HCT116 (cell line): ENCODE measurements around the gene USP7. TPM values are rescaled to one million over a fixed set of nuclear protein-coding genes. Genes with fewer than 3 reads are reported as not detected.

ENCODE experiments used
- ATAC-seq: fragments of 200-7000 bp; cut with Tn5 transposase; 2 replicates; pipeline ENCODE4 v1.9.1; 2020; ENCODE audit warnings: mild to moderate bottlenecking, moderate library complexity
- BruUV-seq: library from RNA; stranded (reverse); fragments of 400-500 nt; replicated peaks from 2 replicates; lab custom pipeline; 2021; lab: Mats Ljungman, UMichigan
- CTCF ChIA-PET: fragments of 300-600 bp; sonication (Branson Sonifier 250); formaldehyde crosslinking; loops from one replicate; lab custom pipeline; 2021; ENCODE audit warnings: antibody characterized with exemption; lab: Charles Lee
- POLR2A ChIA-PET: fragments of 300-600, 350-600 bp; sonication (Branson Sonifier 250); formaldehyde crosslinking; loops from one replicate; lab custom pipeline; 2021; ENCODE audit warnings: antibody characterized with exemption; lab: Charles Lee
- RAD21 ChIA-PET, 2 experiments: fragments of 300-600 bp; sonication (Branson Sonifier 250); formaldehyde crosslinking; loops; one replicate each; lab custom pipeline; 2023; ENCODE audit warnings: low total read pairs in 2 of 2; ENCODE audit not compliant: uncharacterized antibody in 2 of 2, unreplicated experiment in 2 of 2, low non-redundant PET in 1 of 2; lab: Charles Lee
- DNase-seq: peaks from one replicate; pipeline ENCODE4 v3.0.0-alpha.2; 2010; ENCODE audit warnings: low read depth, low spot score
- H2AFZ ChIP-seq: fragments of 200-600 bp; shearing (Covaris generic), sonication (generic); 2 replicates; pipeline ENCODE4 v1.6.1; 2017; ENCODE audit warnings: low read depth, mixed run types, mixed read lengths, antibody characterized with exemption, low read length; ENCODE audit not compliant: poor library complexity, severe bottlenecking
- H3K27ac ChIP-seq: 2 replicates; pipeline ENCODE4 v1.5.1; 2012; ENCODE audit warnings: low read depth, low read length
- H3K27me3 ChIP-seq: fragments of 200-600 bp; sonication (generic); 2 replicates; pipeline ENCODE4 v1.6.1; 2016; ENCODE audit warnings: mixed run types, low read length, mixed read lengths; ENCODE audit not compliant: insufficient read depth
- H3K36me3 ChIP-seq, 2 experiments: fragments of 200-500 bp in 1 of 2; fragments of 200-600 bp in 1 of 2; sonication (Bioruptor generic) in 1 of 2; sonication (generic) in 1 of 2; 2 replicates each; pipeline versions ENCODE4 v1.5.1 to v1.6.1; 2014 to 2016; ENCODE audit warnings: low read length in 2 of 2, inconsistent platforms in 1 of 2, mixed read lengths in 1 of 2, mixed run types in 1 of 2; ENCODE audit not compliant: insufficient read depth in 2 of 2, control insufficient read depth in 1 of 2
- H3K4me1 ChIP-seq, 2 experiments: fragments of 200-600 bp in 1 of 2; sonication (generic) in 1 of 2; 2 replicates each; pipeline versions ENCODE4 v1.5.1 to v1.6.1; 2012 to 2017; ENCODE audit warnings: low read length in 2 of 2, inconsistent platforms in 1 of 2, mild to moderate bottlenecking in 1 of 2, mixed read lengths in 1 of 2, mixed run types in 1 of 2, moderate library complexity in 1 of 2; ENCODE audit not compliant: insufficient read depth in 2 of 2, control insufficient read depth in 1 of 2
- H3K4me2 ChIP-seq: fragments of 200-600 bp; sonication (generic); 2 replicates; pipeline ENCODE4 v1.6.1; 2017; ENCODE audit warnings: mixed run types, low read length, mixed read lengths
- H3K4me3 ChIP-seq, 2 experiments: fragments of 200-600 bp in 1 of 2; sonication (generic) in 1 of 2; replicated peaks in 1 of 2; 2 replicates each; pipeline ENCODE4 v1.5.1; 2011 to 2016; ENCODE audit warnings: low read length in 2 of 2, control low read depth in 1 of 2, low read depth in 1 of 2, mild to moderate bottlenecking in 1 of 2, mixed read lengths in 1 of 2, mixed run types in 1 of 2
- H3K79me2 ChIP-seq: fragments of 200-600 bp; sonication (generic); 2 replicates; pipeline ENCODE4 v1.6.1; 2017; ENCODE audit warnings: mild to moderate bottlenecking, mixed run types, low read length, moderate library complexity, mixed read lengths; ENCODE audit not compliant: insufficient read depth
- H3K9ac ChIP-seq: fragments of 200-600 bp; sonication (generic); 2 replicates; pipeline ENCODE4 v1.6.1; 2016; ENCODE audit warnings: low read length, mixed read lengths
- H3K9me2 ChIP-seq: fragments of 200-600 bp; sonication (generic), shearing (Covaris generic); 2 replicates; pipeline ENCODE4 v1.6.1; 2017; ENCODE audit warnings: mixed run types, mild to moderate bottlenecking, moderate library complexity; ENCODE audit not compliant: insufficient read depth
- H3K9me3 ChIP-seq, 2 experiments: fragments of 200-500 bp in 1 of 2; fragments of 200-600 bp in 1 of 2; sonication (Bioruptor generic) in 1 of 2; sonication (generic) in 1 of 2; 2 replicates each; pipeline ENCODE4 v1.6.1; 2014 to 2017; ENCODE audit warnings: low read length in 2 of 2, mixed read lengths in 2 of 2, inconsistent platforms in 1 of 2, low read depth in 1 of 2, mild to moderate bottlenecking in 1 of 2, mixed run types in 1 of 2, moderate library complexity in 1 of 2; ENCODE audit not compliant: control insufficient read depth in 1 of 2, insufficient read depth in 1 of 2
- H4K20me1 ChIP-seq: fragments of 200-600 bp; sonication (generic), shearing (Covaris generic); 2 replicates; pipeline ENCODE4 v1.6.1; 2017; ENCODE audit warnings: mixed run types, mild to moderate bottlenecking, moderate library complexity; ENCODE audit not compliant: insufficient read depth
- ATF3 ChIP-seq: IDR thresholded peaks from 2 replicates; pipeline ENCODE4 v1.6.1; 2012
- CBX3 ChIP-seq: IDR thresholded peaks from 2 replicates; pipeline ENCODE4 v1.6.1; 2012; ENCODE audit warnings: low read depth
- EZH2 ChIP-seq: fragments of 200-600 bp; sonication (generic); IDR thresholded peaks from 2 replicates; pipeline ENCODE4 v1.6.1; 2017; ENCODE audit warnings: antibody characterized with exemption, mixed run types
- MAX ChIP-seq: IDR thresholded peaks from 2 replicates; pipeline ENCODE4 v1.6.1; 2012
- POLR2A ChIP-seq: IDR thresholded peaks from 2 replicates; pipeline ENCODE4 v1.7.0; 2011; ENCODE audit warnings: borderline replicate concordance; ENCODE audit not compliant: insufficient read depth, insufficient read length; ENCODE audit errors: extremely low read depth
- POLR2AphosphoS5 ChIP-seq: IDR thresholded peaks from 2 replicates; pipeline ENCODE4 v1.6.1; 2011; ENCODE audit warnings: mild to moderate bottlenecking, low read depth, low read length, moderate library complexity
- SIN3A ChIP-seq: IDR thresholded peaks from 2 replicates; pipeline ENCODE4 v1.6.1; 2012; ENCODE audit warnings: low read depth
- SP1 ChIP-seq: IDR thresholded peaks from 2 replicates; pipeline ENCODE4 v1.6.1; 2012; ENCODE audit warnings: low read depth
- ZFX ChIP-seq: fragments of 450-650 bp; IDR thresholded peaks from 2 replicates; pipeline ENCODE4 v1.6.1; 2017
- ZNF274 ChIP-seq: fragments of 200-500 bp; sonication (Bioruptor generic); IDR thresholded peaks from 2 replicates; pipeline ENCODE4 v1.6.1; 2014; ENCODE audit warnings: mild to moderate bottlenecking, low read depth, low read length, inconsistent platforms
- intact Hi-C: fragments of 100-400 bp; cut with micrococcal nuclease; formaldehyde crosslinking; loops from 2 replicates; pipeline ENCODE4 v1.10.0; 2022
- total RNA-seq: library from RNA; stranded (reverse); gene quantifications from one replicate; pipeline ENCODE4 v1.2.1, GENCODE V29; 2021; ENCODE audit not compliant: unreplicated experiment
- TF ChIP-seq, protein P1 (sequence below), 3 experiments: fragments of 200-600 bp in 1 of 3; sonication (generic) in 1 of 3; IDR thresholded peaks in 2 of 3; conservative IDR thresholded peaks in 1 of 3; 2 replicates each; pipeline ENCODE4 v1.5.1; 2012 to 2017; ENCODE audit warnings: low read depth in 2 of 3, low read length in 2 of 3, antibody characterized with exemption in 1 of 3, borderline replicate concordance in 1 of 3, control low read depth in 1 of 3, mild to moderate bottlenecking in 1 of 3, mixed read lengths in 1 of 3, mixed run types in 1 of 3, moderate library complexity in 1 of 3; ENCODE audit not compliant: insufficient read depth in 1 of 3

USP7 gene
- total RNA-seq, 1 experiment from 2014 or later, result 154 TPM

- peaks cover 21 to 52% of the 10 kb centered on the region in 2 experiments for H3K4me1 ChIP-seq
- H3K36me3 ChIP-seq, result no peaks in the 10 kb centered on the region
- H2AFZ ChIP-seq, result no peak overlapping the region
- DNase-seq, result no peak
- ChIA-PET RAD21 (no interaction called here), CTCF (interaction anchor here (0.8 to 0.9 kb wide), 2 partner anchors 9 to 18 kb away, joined by 4 to 5 read pairs; no protein-coding TSS in a partner anchor), POLR2A (interaction anchor here (0.6 kb wide), 1 partner anchor 9 kb away, joined by 3 read pairs; no protein-coding TSS in a partner anchor)
- no peak overlapping the region for H3K9ac ChIP-seq
- H3K79me2 ChIP-seq, result no peaks in the 10 kb centered on the region
- no peaks in the 10 kb centered on the region for H3K27me3 ChIP-seq
- no peak overlapping the region for H3K4me2 ChIP-seq
- H4K20me1 ChIP-seq, result no peaks in the 10 kb centered on the region
- no peak for TF ChIP-seq POLR2A
- no peak for TF ChIP-seq ATF3
- TF ChIP-seq POLR2AphosphoS5, result no peak
- no TSS peak for BruUV-seq
- intact Hi-C loops, result no loop called here
- no peaks in the 10 kb centered on the region for H3K9me3 ChIP-seq
- no peaks in the 10 kb centered on the region for H3K9me2 ChIP-seq
- H3K4me3 ChIP-seq, result no peak overlapping the region
- H3K27ac ChIP-seq, result no peak overlapping the region
- no peak for ATAC-seq
Observed at GRCh38 chr16:8882725-8883377, 80.9 kb downstream of the USP7 start.

GRCh38 chr16:8882041-8882617, 81.6 kb downstream of the USP7 start, which contains the start of gene LITAFD:
TSS of gene LITAFD (plus strand) at chr16:8882351. CDS start at chr16:8884356, 2,005 bp downstream.
- TF ChIP-seq SP1 (no peak), MAX (no peak), ZFX (no peak), ZNF274 (no peak), EZH2 (no peak), CBX3 (no peak), SIN3A (no peak)
- TF ChIP-seq, protein P1, sequence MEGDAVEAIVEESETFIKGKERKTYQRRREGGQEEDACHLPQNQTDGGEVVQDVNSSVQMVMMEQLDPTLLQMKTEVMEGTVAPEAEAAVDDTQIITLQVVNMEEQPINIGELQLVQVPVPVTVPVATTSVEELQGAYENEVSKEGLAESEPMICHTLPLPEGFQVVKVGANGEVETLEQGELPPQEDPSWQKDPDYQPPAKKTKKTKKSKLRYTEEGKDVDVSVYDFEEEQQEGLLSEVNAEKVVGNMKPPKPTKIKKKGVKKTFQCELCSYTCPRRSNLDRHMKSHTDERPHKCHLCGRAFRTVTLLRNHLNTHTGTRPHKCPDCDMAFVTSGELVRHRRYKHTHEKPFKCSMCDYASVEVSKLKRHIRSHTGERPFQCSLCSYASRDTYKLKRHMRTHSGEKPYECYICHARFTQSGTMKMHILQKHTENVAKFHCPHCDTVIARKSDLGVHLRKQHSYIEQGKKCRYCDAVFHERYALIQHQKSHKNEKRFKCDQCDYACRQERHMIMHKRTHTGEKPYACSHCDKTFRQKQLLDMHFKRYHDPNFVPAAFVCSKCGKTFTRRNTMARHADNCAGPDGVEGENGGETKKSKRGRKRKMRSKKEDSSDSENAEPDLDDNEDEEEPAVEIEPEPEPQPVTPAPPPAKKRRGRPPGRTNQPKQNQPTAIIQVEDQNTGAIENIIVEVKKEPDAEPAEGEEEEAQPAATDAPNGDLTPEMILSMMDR (IDR thresholded peaks at IDR 0.05 in 2 of 3, conservative IDR thresholded peaks at IDR 0.05 in 1 of 3; ENCODE audit: borderline replicate concordance in 1 of 3, insufficient read depth in 1 of 3, low read depth in 2 of 3, low read length in 2 of 3), result no peak
- Histone ChIP-seq H3K4me1 (peaks cover 21 to 53% of the 10 kb centered on the region in 2 experiments), H3K9ac (no peak within 1 kb of the TSS), H2AFZ (no peak within 1 kb of the TSS), H3K27me3 (no peaks in the 10 kb centered on the region), H4K20me1 (no peaks in the 10 kb centered on the region), H3K79me2 (no peaks in the 10 kb centered on the region), H3K4me2 (no peak within 1 kb of the TSS), H3K9me3 (no peaks in the 10 kb centered on the region), H3K27ac (no peak within 1 kb of the TSS), H3K4me3 (no peak within 1 kb of the TSS), H3K9me2 (no peaks in the 10 kb centered on the region), H3K36me3 (no peaks in the 10 kb centered on the region)
- ChIA-PET POLR2A (interaction anchor here (1.0 kb wide), 1 partner anchor 13 kb away, joined by 3 read pairs; the partner anchor contains the start of gene CARHSP1), RAD21 (no interaction called here), CTCF (interaction anchor here (4.3 kb wide), 1 partner anchor 12 kb away, joined by 38 read pairs; the partner anchor contains the start of gene CARHSP1)
- no TSS peak for BruUV-seq
- DNase-seq (no peak), ATAC-seq (no peak)
- intact Hi-C loops, result no loop called here
